GM12872 (cell line): ENCODE measurements around the gene AP1G2.

Experiments
- CTCF ChIP-seq: IDR thresholded peaks from 3 replicates; pipeline ENCODE4 v1.5.1; 2011; ENCODE audit warnings: low read depth, mild to moderate bottlenecking, low read length, moderate library complexity; ENCODE audit not compliant: insufficient read depth

The AP1G2 gene

GRCh38 chr14:23555882-23556699 lies 11.5 kb downstream of the AP1G2 start, which contains the start of gene THTPA:
THTPA (plus strand) TSS chr14:23556271; CDS start chr14:23556758, 487 bp downstream.
- TF ChIP-seq CTCF = no peak

GRCh38 chr14:23555533-23555881 lies 12.1 kb downstream of the AP1G2 start:
- no peak for TF ChIP-seq CTCF

- TF ChIP-seq CTCF = no peak
These were observed 16.1 kb downstream of the AP1G2 start, which contains the start of gene ZFHX2 for GRCh38 chr14:23551266-23552028. ZFHX2 (minus strand) TSS chr14:23551765; CDS start chr14:23535325, 16,440 bp downstream.

GRCh38 chr14:23550812-23551265 lies 16.8 kb downstream of the AP1G2 start:
- TF ChIP-seq CTCF = no peak

- TF ChIP-seq CTCF = no peak
These were observed 17.3 kb downstream of the AP1G2 start for GRCh38 chr14:23550131-23550811.

- TF ChIP-seq CTCF = no peak
These were observed 19.0 kb downstream of the AP1G2 start for GRCh38 chr14:23548351-23549318.
